HG02610 (cell line): Measurements from ENCODE around the gene RALY.
"Not testable (repeated sequence)": the region's sequence is repeated elsewhere in the genome, so short reads cannot be mapped to it uniquely, and the experiment has no call there.

Experiments used
- ATAC-seq: cut with Tn5 transposase; IDR thresholded peaks from one replicate; pipeline ENCODE4 v1.9.1; 2021; ENCODE audit warnings: mild to moderate bottlenecking, moderate library complexity; ENCODE audit not compliant: unreplicated experiment

RALY gene

DNA sequence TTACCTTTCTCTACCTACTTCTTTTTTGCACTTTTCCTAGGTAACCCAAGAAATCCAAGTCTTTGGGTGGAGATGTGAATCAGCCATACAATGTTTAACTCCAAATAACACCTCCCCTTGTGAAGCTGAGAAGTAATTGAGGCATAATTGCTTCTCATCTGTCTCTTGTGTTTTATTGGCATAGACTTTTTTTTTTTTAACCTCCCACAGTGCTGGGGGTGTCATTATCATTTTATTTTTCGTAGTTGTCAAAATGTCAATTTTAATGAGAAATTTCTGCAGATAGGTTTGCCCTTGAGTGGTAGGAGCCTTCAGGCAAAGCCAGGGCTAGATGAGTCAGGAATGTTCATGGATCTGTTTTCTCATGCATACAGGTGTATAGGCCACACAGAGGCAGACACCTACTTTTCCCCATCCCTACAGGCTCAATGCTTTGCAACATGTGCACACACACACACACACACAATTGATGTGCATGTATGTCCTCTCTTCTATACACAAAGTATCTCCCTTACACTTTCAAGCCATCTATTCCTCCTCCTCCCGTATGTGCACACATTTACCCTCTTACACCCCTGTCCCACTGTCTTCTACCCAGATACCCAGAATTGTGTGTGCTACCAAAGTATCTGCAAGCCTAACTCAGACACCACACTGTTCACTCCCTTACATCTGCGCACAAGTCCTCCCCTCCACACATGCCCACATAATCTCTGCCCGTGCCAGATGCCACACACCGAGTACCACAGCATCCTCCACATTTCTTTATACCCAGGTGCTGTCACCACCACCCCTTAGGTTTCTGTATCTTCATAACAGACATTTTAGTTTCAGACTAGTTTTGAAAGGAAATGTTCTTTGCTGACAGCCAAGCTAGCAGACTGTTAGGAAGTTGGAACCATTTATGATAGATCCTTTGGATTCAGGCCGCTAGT is 22.0 kb downstream of the RALY start:
- no peak for ATAC-seq

- no peak for ATAC-seq
Measured at GRCh38 chr20:34016736-34017135, 23.0 kb downstream of the RALY start.

- no peak for ATAC-seq
Measured at GRCh38 chr20:34017610-34018009, 23.9 kb downstream of the RALY start.

- ATAC-seq, result no peak
Measured at GRCh38 chr20:34018166-34018565, 24.5 kb downstream of the RALY start.

DNA sequence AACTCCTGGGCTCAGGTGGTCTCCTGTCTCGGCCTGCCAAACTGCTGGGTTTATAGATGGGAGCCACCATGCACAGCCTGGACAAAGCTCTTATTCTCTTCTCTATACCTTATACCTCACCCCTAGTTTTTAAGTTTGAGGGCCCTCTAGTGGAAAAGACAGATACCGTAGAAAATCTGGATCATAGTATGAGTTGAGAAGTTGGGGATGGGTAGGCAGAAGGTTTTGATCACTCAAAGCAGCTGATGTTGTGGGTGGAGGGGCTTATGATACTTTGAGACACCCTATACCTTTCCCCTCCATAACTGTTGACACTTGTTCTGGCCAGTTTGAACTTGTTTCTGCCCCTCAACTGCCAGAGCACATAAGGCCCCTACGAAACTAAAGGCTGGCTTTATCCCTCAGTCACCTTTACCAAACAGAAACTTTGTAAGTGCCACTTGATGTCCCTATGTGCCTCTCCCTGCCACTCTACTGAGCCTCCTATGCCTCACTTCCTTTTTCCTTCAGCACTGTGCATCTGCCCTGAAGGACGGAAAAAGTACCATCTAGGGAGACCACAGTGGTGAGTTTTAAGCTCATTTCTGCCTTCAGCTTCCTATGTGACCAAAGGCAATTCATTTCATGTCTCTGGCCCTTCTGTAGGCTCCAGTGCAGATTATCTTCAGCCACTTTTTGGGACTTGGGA is 28.6 kb downstream of the RALY start:
- ATAC-seq, result peak; percentile 70

DNA sequence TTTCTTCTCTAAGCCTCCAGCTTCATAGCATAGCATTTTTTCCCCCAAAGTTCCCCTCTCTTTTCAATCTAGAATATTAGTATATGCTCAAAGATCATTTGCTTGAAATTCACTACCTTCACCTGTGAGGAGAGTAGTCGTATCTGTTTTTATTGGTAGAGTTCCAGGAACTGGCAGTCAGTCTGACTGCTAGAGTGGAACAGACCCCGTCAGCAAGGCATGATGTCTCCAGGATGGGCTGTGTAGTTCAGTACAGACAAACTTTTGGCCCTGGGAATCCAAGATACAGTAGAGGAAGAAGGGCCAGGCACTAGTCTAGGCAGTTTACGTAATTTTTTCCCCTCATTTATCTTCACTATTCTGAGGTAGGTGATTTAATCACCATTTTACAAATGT is 29.1 kb downstream of the RALY start:
- ATAC-seq, result peak; percentile 4

- no peak for ATAC-seq
Measured at GRCh38 chr20:34023937-34024722, 30.4 kb downstream of the RALY start.

GRCh38 chr20:34024723-34025351 is 31.1 kb downstream of the RALY start:
- no peak for ATAC-seq

GRCh38 chr20:34028013-34028412 is 34.3 kb downstream of the RALY start:
- not testable (repeated sequence) for ATAC-seq

GRCh38 chr20:34029415-34029814 is 35.7 kb downstream of the RALY start:
- no peak for ATAC-seq

GRCh38 chr20:34030456-34030855 is 36.7 kb downstream of the RALY start:
- no peak for ATAC-seq

DNA sequence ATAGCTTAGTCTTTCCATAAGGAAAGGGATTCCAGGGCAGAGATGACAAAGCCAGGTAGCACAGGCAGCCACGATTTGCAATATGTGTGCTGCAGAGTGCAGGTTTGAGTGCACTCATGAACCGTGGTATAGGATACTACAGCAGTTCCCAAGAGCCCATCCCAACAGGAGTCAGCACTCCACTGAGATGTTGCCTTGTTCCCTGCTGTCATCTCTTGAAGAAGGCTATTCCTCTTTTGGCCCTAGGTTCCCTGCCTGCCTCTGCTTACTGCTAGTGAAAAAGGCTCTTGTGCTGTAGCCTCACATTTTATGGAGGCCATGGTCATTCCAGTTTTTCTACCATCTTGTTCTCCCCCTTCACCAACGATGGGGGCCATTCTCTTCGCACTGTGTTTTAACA is 40.2 kb downstream of the RALY start:
- ATAC-seq, result no peak

DNA sequence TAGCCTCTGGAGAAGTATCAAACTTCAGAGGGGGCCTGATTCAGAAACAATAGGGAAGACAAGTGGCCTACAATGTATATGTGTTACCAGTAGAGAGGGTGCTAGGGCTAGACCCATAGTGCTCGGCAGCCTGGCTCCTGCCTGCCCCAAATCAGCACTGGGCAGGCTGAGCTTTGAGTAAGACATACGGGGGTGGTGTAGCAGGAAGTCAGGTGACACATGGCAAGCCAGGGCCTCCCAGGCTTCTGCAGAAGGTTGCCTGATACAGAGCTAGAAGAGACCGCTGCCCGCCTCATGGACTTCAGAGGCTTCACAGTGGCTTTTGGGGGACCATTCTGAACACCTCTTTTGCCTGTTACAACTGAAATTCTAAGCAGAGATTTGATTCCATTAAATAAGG is 43.4 kb downstream of the RALY start:
- no peak for ATAC-seq

DNA sequence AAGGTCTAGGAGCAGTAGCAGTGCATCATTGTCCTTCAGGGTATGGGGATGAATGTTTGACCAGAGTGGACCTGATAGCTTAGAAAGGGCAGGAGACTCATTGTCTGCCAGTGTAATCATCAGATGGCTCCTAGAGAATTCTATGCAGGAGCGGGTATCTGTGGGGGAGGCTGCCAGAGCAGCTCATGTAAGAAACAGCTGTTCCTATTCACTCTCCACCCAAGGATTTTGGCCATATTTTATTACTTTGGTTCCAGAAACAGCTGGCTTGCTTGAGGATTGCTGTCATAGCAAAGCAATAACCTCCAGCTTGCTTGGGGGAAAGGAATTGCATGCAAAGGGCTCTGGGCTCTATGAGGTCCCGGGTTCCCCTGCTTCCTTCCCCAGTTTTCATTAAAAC is 44.1 kb downstream of the RALY start:
- no peak for ATAC-seq

GRCh38 chr20:34040300-34040995 is 46.7 kb downstream of the RALY start:
- ATAC-seq, result no peak

DNA sequence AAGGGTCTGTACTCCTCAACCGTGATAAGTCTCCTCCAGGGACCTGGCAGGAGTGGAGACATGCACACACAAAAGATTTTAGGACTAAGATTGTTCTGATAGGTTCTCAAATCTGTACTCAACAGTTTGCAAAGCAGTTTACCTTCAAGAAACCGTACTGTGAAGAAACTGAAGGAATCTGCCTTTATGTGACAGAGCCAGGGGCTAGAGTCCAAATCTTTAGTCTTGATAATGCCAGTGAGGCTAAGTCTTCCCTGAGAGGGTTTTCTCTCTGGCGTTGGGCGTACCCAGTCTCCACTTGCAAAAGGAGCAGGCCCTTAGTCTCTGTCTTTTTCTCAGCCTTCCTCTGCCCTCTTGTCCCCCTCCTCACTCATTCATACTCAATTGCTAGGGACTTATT is 47.5 kb downstream of the RALY start:
- no peak for ATAC-seq

- no peak for ATAC-seq
Measured at GRCh38 chr20:34042262-34042661, 48.6 kb downstream of the RALY start.

- no peak for ATAC-seq
Measured at GRCh38 chr20:34043025-34043424, 49.3 kb downstream of the RALY start.

GRCh38 chr20:34045294-34045693 is 51.6 kb downstream of the RALY start:
- no peak for ATAC-seq
